Activated CD4-positive, alpha-beta T cell treated with anti-CD3 and anti-CD28 coated beads for 1 hour (primary cell): Measurements from ENCODE around the gene RNASE13.
"Not testable (repeated sequence)": the region's sequence is repeated elsewhere in the genome, so short reads cannot be mapped to it uniquely, and the experiment has no call there.

Experiments used
- DNase-seq: peaks from one replicate; pipeline ENCODE4 v3.0.0-alpha.2; 2020

The RNASE13 gene

DNA sequence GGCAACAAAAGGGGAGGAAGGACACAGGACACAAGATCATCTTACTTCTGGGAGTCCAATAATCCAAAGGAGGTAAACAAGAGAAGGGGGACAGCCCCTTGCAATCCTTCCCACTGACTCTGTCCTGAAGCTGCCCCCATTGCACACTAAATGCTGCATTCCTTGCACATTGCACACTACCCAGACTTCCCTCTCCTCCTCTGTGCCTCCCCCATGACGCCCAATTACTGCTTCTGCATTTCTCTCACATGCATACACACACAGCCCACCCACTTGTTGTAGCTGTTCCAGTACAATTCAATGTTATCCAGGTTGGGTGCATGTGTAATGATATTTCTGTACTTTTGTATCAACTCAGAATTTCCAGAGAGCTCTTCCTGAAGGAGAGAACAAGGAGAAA lies 15.2 kb downstream of the RNASE13 start:
- DNase-seq = no peak

DNA sequence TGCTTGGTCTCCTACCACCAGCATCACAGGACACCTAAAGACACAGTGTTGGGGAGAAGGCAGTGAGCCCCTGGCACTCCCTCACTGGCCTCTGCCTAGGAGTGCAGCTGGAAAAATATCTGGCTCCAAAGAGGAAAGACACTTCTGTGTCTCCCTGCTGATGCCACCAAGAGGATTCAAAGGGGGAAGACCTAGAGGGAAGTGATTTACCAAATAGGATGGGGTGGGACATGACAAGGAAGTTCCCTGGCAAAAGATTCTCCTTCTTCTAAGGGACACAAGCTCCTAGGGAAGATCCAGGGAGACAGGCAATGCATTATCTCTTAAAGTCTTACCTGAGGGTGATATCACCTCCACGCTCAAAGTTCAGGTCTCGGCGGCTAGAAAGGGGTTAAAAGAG lies 15.8 kb downstream of the RNASE13 start:
- no peak for DNase-seq

DNA sequence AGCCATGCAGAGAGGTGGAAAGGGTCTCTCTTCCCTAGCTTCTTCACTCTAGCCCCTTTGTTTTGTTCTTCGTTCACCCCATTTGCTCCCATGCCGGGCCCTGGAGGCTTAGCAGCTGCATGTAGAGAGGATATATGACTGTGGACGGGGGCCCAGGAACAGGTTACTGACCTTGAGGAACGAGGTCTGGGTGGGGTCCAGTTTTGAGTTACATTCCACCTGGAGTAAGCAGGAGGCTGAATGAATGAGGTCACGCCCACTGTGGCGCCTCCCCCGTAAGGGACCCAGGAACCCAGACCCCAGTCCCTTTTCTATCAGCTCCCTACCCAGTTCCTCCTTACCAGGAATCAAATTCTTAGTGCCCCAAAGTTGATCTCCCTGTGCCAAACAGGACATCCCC lies 16.3 kb downstream of the RNASE13 start:
- no peak for DNase-seq

DNA sequence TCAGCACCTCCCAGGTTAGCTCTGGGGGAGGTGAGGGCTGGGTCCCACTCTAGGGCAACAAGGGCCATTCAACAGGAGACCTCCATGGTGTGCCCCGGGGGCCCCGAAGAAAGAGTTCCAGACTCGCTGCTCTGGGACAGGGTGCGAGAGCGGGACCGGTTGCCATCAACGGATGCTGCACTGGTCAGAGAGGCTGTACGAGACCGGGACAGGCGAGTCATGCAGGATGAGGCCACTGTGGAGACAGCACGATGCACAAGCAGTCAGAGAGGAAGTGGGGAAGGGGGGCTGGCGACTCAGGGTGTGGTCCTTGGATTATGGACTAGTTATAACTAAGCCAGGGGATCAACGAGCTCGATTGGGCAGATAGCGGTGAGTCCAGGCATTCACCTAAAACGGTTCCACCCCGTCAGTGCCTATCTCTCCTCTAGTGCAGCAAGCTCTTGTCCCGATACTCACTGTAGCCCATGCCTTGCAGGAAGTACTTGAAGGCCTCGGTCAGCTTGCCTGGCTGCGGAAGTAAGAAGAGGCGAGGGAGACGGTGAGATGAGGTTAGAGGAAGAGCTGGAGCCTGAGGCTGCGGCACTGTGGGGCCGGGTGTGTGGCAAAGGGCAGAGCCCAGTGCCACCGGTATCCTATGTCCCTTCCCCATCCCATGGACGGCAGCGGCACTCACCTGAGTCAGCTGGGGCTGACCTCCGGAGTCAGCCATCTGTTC lies 16.9 kb downstream of the RNASE13 start:
- DNase-seq = no peak

DNA sequence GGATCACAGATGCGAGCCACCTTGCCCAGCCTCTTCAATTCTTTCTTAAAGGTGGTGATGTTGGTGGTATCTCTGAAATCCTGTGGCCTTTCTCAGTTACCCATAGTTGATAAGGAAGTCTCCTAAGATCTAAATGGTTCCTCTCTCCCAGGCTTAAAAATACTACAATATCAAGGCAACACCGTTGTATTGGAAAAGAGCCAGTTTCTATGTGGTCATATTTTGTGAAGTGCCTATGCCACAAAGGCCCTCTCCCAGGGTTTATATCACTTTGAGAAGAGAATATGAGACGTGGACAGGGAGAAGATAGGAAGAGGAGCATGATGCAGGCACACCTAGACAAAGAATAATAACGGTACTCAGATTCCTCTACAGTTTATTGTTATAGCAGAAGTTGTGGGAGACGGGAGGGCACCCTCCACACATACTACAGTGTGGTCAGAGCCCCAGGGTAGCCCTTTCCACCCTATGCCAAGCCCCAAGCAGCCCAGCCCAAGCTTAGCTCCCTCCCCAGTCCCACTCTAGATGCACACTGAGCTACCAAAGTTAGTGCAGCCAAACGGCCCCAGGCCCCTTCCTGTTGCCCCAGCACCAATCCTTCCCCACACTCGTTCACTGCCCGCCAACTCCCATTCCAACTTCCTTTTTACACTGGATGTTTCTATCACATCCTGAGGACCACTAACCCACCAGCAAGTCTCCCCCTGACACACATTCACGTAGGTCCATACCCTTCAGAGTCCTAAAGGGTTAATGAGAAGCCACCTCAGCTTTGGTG lies 18.0 kb downstream of the RNASE13 start:
- no peak for DNase-seq

DNA sequence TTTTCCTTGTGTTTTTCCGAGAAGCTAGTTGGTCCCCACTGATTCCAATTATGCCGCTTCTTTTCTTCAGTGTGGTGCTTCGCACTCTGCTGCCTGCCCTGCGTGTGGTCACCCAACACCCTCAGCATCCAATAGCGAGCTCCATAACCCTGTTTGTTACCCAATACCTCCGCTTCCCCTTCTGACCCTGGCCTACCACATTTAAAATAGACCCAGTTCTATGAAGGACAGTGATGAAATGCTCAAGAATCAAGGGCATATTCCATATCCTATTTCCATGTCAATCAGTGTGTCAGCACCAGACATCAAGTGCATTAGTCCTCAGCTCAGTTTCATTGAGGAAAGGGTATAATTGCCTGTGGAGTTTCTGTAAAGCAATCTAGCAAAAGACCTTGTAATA lies 19.3 kb downstream of the RNASE13 start:
- no peak for DNase-seq

DNA sequence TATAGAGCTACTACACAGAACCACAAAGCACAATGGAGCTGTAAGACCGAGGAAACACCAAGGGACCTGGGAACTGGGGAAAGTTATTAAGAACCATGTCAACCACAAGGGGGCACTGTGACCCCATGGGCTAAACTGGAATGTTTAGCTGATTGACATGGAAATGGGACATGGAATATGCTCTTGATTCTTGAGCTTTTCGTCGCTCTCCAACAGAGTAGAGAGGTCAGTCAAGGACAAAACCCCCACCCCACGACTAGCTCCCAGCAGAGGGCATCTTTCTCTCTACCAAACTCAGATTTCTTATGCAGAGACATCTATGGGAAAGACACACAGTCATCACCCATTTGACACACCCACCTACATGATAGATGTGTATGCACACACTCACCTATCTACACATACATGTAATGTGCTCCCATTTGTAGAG lies 19.8 kb downstream of the RNASE13 start:
- peak; percentile 68 for DNase-seq

DNA sequence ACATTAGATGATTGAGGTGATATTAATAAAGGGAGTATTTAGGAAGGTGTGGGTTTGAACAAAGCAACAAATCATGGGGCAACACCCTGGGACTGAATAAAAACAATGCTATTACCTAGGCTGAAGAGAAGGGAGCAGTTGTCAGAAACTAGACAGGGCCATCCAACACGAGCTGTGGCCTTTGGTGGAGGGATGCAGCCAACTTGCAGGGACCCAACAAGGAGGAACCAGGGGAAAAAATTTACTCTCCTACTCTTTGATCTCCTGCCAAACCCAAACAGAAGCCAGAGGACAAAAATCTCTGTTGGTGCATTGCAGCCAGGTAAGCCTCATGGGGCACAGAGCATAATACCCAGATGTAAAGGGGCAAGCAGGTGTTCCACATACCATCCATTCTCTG lies 23.5 kb downstream of the RNASE13 start:
- no peak for DNase-seq

DNA sequence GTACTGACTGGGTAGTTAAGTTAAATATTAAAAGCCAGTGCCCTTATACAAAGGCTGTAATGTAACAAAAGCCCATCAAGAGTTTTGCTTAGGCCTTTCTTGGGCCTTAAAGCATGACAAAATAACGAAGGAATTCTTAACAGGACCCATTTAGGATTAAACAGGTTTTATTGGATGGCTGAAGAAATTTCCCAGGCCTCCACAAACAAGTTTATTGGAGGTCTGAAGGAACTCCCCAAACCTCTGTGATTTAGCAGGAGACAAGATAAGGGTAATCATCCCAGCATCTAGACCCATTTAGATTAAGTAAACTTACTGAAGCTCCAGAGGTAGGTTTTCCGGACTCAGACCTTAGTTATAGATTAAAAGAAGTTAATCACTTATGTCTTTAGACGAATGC lies 24.9 kb downstream of the RNASE13 start:
- DNase-seq = not testable (repeated sequence)

DNA sequence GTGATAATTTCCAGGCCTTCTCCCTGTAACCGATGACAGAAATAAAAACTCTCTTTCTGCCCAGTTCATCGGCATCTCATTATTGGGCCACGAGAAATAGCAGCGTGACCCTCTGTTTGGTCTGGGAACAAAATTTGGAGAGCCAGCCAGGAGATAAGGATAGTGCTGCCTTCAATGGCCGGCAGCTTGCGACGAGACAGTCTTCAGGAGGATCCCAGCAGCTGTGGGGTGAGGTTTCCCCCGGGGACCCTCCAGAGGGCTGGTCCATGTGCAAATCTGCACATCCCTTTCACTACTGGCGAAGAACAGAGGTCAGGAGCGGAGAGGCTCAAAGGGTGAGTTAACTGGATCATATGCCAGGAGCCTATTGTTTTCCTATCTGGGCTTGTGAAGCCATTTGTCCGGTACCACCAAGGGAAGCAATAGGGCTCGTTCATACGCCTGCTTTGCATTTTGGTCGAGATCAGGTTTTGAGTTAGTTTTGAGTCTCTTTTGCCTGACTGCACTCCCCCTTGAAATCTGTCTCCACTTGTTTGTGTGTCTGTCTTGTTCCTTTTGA lies 30.7 kb downstream of the RNASE13 start:
- DNase-seq = no peak

DNA sequence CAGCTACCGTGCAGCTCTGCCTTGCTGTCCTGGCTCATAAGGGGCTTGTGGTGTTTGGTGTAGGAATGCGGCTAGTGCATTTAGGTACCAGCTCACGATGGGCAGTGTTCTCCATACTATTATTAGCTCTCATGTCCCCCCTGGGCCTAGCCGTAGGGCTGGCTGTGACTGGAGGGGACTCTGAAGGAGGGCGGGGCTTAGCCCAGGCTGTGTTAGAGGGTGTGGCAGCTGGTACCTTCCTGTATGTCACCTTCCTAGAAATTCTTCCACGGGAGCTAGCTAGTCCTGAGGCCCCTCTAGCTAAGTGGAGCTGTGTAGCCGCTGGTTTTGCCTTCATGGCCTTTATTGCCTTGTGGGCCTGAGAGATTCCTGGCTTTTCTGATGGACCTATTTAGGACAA lies 33.4 kb downstream of the RNASE13 start:
- no peak for DNase-seq

DNA sequence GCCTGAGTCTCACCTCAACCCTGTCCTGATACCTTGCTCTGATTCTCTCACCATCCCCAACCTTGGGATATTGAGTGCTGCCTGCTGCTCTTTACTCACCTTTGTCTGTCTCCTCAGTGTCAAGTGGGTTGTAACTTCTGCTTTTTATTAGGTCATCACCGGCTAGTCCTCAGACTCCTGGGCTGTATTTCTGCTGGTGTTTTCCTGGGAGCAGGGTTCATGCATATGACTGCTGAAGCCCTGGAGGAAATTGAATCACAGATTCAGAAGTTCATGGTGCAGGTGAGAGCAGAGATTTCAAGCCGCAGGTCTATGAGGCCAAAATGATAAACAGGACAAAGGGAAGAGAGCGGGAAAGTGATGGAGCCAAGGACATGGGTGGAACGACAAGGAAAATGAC lies 35.0 kb downstream of the RNASE13 start:
- DNase-seq = no peak

DNA sequence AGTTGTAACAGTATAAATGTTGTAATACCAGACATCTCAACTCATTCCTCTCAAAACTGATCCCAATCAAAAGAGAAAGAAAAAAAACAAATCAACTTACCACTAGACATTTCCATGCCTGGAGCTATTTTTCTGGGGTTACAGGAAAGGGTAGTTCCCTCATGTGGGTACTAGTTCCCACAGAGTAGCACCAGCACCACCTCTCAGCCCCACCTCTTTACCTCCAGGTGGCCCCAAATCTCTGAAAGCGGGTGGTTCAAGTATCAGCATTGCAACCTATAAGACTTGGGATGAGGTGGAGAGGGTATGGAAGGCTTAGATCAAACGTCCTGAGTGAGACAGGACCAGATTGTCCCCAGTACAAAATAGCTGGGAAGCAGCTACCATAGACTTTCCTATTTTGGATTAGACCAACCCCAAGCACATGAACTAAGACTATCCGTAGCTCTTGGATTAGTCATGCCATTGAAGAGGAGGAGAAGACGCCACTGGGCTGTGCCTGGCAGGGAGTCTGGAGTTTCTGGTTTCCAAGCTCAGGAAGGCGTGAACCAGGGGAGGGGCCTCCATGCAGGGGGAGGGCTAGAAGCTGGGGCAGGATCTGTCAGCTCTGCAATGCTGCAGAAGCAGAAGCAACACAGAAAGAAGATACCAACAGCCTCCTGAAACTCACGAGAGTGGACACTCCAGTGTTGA lies 35.8 kb downstream of the RNASE13 start, which contains the start of gene SLC39A2:
Gene SLC39A2, plus strand, starts transcription at position 620 of the 693 bp plus-strand sequence. CDS start 154 bp downstream, outside the sequence.
- no peak for DNase-seq

DNA sequence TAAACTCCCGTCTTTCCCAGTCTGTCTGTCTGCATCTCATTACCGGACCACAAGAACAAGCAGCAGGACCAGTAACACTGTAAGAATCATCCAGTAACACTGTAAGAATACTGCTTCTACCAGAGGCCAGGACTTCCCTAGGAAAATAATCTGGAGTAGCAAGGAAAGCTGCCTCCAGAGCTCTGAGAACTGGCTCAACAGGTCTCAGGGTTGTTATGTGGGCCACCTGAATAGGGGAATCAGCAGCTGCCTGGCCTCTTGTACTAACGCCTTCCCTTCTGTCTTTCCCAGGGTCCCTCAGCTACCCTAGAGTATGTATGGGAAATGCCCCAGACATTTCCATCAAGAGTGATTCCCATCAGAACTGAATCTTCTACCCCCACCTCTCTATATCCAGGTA lies 36.5 kb downstream of the RNASE13 start:
- no peak for DNase-seq

DNA sequence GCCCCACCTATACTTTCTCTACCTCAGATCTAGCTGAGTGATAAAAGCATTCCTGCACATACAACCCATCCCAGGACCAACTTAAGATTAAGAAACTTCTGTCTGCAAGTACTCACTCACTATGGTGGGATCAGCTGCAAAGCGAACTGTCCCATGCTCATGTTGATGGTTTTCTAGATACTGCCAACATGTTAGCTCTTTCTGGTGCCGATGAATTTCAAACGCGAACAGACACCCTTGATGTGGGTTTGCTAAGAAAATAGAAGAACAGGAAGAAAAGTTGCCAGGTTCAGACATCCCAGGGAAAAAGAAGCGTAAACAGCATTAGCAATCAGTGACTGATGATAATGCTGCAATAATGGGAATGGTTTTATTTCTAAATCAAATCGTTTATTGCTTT lies 37.0 kb downstream of the RNASE13 start:
- DNase-seq = no peak

DNA sequence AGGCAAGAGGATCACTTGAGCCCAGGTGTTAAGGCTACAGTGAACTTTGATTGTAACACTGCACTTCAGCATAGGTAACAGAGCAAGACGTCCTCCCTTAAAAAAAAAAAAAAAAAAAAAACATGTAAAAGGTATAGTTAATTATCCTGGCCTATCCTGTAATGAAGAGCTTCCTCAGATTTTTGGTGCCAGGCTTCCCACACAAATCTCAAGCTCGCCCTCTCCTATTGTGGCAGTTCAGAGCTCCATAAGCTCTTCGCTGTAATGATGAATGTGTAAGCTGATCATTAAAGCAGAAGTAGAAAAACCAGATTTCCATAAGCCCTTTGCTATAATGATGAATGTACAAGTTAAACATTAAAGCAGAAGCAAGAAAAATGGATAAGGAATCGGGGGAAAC lies 37.5 kb downstream of the RNASE13 start:
- DNase-seq = no peak

DNA sequence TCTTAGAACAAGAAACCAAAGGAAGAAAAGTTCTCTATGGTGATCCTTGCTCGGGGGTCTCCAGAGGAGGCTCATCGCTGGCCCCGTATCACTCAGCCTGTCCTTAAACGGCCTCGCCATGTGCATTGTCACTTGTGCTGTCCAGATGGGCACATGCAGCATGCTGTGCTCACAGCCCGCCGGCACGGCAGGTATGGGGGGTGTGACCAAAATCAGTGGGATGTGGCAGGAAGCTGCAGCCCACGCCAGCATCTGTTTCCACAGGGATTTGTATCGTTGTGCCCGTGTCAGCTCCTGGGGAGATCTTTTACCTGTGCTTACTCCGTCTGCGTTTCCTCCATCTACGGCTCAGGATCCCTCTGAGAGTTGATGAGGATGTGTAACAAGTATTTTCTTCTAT lies 38.1 kb downstream of the RNASE13 start:
- DNase-seq = no peak

DNA sequence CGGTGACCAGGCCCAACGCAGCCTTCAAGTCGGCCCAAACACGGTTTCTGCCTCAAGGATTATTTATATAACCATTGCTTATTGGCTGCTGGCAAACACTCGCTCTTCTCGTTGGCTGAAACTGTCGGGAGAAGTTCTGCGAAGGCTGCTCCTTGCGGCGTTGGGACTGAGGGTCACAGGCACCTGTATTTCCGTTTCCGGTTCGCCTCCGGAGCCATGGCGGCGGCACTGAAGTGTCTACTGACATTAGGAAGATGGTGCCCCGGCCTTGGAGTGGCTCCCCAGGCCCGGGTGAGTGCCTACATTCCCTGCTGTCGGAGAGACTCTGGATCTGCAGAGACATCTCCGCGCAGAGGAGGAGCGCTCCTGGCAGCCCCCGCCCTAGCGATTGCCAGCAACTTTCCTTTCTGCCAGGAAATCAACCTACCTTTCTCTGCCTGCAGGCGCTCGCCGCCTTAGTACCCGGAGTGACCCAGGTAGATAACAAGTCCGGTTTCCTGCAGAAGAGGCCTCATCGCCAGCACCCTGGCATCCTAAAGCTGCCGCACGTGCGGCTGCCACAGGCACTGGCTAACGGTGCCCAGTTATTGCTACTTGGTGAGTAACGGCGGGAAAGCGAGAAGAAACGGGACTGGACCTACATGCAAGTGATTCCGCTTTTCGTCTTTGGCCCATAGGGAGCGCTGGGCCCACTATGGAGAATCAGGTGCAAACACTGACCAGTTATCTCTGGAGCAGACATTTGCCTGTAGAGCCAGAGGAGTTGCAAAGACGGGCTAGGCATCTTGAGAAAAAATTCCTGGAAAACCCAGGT lies 44.6 kb downstream of the RNASE13 start, which contains the start of gene METTL17:
Gene METTL17, plus strand, starts transcription at position 194 of the 814 bp plus-strand sequence. Its CDS starts 23 bp downstream, at position 217.
- peak; percentile 71 for DNase-seq

DNA sequence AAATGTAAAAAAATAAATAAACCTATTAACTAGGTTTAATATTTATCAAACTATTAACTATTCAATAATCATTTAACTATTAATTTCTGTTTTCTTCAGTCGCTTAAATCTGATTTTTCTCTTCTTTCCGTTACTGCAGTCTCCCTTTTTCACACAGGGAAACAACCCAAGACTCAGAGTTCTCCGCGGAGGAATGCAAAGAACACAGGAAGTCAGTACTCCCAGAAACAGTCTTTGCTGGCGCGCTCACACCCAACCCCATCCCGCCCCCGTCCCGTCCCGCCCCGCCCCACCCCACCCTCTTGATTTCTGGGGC lies 45.2 kb downstream of the RNASE13 start:
- DNase-seq = no peak

DNA sequence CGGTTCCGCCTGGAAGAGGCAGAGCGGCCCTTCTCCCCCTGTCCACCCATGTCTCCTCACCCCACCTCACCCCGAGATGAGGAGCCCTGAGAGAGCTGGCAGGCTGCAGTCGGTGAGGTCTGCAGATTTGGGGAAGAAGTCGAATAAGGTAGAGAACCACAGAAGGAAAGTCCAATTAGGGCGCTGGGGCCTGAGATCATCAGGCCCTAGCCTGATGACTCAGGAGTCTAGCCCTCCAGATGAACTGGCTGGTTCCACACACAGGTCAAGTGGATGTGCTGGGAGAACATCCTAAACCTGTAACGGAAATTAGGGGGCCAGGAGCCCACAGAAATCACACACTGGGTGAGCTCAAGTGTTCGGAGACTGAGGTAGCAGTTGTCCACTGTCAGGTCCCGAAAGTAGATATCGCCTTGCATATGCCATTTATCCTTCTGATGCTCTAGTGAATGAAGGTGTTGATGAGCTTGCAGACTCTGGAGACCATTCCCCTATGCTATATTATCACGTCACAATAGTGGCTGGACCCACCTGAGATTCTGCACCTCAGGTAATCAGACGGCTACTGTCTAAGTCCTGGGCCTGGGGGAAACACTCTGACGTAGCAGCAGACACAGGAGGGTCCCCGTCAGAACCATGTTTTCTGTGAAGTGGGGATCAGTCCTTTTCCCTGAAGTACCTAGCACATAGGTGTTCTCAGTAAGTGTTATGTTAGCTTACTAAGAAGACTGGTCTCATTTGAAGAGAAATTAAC lies 45.7 kb downstream of the RNASE13 start:
- no peak for DNase-seq

DNA sequence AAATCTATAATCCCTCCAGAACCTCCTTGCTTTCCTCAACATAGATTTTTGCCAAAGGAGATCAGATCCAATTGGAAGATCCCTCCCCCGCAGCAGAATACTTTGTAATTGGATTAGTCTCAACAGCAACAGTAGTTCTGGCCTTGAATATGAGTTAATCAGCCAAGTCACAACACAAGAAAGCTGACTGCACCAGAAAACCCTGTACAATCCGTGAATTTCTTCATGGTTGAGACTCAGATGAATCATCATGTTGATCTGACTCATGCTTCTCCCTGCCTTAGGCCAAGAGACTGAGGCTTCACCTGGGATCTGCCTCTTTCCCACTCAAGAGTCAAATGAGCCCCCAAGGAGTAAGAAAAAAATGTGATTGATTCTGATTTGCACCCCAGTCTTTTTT lies 47.8 kb downstream of the RNASE13 start:
- DNase-seq = no peak

DNA sequence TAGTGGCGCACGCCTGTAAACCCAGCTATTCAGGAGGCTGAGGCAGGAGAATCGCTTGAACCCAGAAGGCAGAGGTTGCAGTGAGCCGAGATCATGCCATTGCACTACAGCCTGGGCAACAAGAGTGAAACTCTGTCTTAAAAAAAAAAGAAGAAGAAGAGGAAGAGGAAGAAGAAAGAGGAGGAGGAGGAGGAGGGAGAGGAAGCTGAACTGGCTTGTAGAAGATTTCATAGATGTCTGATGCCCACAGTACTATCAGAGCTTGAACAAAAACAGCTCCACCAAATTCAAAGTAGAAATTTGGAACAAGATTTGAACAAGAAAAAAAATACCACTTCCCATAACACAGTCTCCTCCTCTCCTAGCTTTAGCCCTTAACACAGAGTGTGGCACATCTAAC lies 49.0 kb downstream of the RNASE13 start:
- DNase-seq = not testable (repeated sequence)
